Activated CD8-positive, alpha-beta memory T cell treated with anti-CD3 and anti-CD28 coated beads for 4 hours (primary cell): Measurements from ENCODE around the gene AZIN2.
"Not testable (repeated sequence)": the region's sequence is repeated elsewhere in the genome, so short reads cannot be mapped to it uniquely, and the experiment has no call there.

Experiments
- DNase-seq, 2 donors: peaks; one replicate each; pipeline ENCODE4 v3.0.0-alpha.2; 2020; ENCODE audit warnings: low read depth in 2 of 2

AZIN2 gene

DNA sequence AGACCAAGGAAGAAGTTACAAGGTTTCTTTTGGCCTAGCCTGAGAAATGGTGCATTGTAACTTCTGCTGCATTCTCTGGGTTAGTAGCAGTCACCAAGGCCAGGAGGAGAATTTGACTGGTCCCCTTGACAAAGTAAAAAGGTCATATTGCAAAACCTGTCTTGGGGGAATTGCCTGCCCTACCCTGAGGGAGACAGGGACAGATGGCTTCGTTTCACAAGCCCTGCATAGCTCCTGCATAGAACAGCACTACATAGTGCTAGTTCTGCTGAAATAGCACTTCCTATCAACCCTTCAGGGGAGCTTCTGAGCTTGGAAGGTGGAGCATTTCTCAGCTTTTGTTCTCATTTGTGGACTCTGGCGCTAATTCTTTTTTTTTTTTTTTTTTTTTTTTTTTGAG lies 23.9 kb upstream of the AZIN2 start:
- DNase-seq: no peak

DNA sequence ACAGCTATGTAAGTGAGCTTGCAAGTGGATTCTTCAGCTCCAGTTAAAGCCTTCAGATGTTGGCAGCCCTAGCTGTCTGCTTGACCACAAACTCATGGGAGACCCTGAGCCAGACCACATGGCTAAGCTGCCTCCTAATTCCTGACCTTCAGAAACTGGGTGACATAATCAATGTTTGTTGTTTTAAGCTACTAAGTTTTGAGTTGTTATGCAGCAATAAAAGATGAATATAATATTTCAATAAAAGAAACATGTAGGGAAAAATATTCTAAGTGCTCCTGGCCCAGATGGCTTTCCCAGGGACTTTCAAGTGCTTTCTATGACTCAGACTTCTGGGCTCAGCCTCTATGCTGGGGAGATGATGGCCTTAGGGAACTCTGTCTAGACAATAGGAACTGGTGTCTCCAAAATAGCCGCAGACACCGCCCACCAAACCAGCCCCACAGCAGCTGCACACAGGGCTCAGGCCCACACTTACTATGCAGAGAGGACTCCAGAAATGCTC lies 20.3 kb upstream of the AZIN2 start:
- DNase-seq: no peak

DNA sequence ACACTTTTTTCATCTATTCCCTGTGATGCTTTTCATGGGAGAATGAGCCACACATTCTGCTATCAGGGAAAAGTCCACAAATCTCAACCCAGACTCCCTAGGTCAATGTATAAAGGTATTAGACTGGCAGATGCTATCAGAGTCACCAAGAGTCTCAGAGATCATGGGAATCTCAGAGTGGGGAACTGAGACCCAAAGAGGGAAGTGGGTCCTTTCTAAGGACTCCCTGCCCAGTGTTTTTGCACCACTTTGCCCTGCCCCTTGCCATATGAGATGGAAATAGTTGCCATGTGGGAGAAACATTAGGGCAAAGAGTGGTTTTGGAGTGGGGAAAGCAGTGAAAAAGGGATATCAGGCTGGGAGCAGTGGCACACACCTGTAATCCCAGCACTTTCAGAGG lies 19.1 kb upstream of the AZIN2 start:
- DNase-seq: no peak

DNA sequence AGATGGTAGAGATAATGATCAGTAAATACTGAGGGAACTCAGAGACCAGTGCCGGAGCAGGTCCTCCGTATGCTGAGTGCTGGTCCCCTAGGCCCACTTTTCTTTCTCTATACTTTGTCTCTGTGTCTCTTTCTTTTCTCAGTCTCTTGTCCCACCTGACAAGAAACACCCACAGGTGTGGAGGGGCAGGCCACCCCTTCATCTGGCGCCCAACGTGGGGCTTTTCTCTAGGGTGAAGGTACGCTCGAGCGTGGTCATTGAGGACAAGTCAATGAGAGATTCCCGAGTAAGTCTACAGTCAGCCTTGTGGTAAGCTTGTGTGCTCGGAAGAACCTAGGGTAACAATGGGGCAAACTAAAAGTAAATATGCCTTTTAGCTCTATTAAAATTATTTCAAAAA lies 16.7 kb upstream of the AZIN2 start:
- not testable (repeated sequence) for DNase-seq

DNA sequence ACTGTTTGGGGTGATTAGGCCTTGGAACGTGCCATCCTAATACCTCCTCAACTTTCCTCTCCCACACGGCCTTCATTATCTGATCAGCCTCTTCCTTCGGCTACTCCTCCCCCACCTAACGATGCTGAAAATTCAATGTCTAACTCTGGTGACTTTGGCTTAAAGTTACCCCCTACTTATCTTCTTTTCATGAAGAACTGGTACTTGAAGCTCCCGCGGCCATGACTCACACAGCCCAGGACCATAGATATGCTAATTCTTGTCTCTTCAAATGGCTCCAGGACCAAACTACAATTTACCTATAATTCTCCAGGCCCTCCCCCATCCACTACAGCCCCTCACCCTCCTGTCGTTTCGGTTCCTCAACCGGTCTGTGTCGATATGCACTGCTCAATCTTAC lies 15.7 kb upstream of the AZIN2 start:
- no peak for DNase-seq

DNA sequence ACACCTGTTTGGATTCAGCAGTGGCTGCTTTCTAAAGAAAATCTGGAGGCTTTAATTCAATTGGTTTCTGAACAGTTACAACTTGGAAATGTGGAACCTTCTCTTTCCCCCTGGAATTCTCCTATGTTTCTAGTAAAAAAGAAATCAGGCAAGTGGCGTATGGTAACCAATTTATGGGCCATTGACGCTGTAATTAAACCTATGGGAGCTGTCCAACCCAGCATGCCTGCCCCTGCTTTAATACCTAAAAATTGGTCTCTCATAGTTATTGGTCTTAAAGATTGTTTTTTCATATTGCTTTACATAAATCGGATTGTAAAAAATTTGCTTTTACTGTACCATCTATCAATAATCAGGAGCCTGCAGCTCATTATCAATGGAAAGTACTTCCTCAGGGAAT lies 14.5 kb upstream of the AZIN2 start:
- not testable (repeated sequence) for DNase-seq

DNA sequence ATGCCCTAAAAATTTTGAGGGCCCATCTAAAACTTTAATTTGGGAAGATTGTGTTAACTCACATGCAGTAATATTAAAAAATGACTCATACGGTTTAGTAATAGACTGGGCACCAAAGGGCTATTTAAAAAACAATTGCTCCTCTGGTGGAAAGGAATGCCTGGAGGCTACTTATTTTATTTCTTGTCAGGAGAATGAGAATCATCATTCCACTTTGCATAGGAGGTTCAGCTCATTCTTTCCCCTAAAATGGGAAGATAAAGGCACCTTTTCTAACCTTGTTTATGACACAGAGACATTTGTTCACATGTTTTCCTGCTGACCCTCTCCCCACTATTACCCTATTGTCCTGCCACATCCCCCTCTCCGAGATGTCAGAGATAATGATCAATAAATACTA lies 12.8 kb upstream of the AZIN2 start:
- not testable (repeated sequence) for DNase-seq

DNA sequence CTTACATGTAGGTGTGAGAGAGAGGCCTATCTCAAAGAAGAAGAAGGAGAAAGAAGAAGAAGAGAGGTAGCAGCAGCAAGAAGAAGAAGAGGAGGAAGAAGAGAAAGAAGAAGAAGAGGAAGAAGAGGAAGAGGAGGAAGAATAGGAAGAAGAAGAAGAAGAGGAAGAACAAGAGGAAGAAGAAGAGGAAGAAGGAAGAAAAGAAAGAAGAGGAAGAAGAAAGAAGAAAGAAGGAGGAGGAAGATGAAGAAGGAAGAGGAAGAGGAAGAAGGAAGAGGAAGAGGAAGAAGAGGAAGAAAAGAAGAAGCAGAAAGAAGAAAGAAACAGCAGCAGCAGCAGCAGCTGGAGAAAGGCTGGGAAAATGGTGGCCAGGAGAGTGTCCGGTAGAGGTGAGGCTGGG lies 10.3 kb upstream of the AZIN2 start:
- no peak for DNase-seq

DNA sequence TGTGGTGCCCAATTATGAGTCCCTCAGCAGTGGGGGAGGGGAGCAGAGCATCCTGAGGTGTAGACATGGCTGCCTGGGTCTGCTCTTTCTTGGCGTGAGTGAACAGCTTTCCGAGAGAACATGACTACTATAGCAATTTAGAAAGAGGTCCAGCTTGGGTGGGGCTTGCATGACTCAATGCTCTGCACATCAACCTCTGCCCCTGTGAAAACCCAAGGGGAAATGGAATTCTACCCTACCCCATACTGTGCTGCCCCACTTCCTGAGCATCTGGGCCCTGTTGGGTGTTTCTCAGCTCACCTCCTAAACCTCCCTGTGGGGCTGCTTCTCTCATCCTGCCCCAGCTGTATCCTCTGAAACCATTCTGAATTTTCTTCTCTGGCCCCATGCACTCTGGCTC lies 8.2 kb upstream of the AZIN2 start:
- no peak for DNase-seq

DNA sequence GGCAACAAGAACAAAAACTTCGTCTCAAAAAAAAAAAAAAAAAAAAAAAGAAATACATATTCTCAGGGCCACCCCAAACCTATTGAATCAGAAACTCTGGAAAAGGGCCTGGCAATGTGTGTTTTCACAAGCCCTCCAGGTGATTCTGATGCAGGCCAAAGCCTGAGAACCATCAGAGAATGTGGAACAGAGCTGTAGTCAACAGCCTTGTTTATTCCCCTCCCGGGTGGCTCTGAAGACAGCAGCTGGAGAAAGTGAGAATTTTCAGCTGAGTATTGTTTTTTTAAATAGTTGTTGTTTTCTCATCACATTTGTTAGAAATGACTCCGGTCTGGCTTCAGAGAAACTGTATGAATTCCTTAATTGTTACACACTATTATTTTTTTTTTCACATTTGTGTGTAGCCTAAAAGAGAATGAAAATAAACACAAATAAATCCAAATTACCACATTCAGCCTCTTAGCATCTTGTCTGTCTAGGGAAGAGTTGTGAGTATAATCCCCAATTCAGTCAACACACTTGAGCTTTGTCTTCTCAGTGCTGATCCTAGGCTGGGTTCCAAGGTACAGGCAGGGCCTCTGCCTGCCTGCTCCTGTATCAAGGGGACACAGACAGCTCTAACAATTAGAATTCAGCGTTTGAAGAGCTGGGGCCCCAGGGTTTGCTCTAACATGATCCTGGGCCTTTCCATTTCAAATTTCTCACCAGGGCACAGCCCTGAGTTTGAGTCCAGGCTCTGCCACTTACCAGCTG lies 6.6 kb upstream of the AZIN2 start:
- no peak for DNase-seq

DNA sequence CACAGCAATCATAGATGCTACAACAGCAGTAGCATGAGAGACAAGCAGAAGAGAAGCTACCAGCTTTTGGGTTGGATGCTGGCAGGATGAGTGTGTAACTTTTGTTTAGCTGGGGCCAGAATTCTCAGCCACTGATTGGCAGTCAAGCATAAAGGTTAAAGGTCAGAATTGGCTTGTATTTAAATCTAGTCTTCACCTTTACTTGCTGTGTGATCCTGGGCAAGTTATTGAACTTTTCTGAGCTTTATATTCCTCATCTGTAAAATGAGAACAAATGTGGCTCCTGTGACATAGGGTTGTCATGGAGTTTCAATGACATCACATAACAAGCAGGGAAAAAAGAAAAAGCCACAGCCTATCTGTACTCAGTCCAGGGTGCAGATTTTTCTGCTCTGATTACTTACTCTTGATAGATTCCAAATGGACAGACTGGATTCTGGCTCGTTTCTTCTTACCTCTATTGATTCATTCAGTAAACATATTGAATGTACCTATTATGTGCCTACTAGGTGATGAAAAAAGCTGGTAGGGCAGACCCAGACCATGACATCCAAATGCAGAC lies 2.8 kb upstream of the AZIN2 start:
- no peak for DNase-seq

DNA sequence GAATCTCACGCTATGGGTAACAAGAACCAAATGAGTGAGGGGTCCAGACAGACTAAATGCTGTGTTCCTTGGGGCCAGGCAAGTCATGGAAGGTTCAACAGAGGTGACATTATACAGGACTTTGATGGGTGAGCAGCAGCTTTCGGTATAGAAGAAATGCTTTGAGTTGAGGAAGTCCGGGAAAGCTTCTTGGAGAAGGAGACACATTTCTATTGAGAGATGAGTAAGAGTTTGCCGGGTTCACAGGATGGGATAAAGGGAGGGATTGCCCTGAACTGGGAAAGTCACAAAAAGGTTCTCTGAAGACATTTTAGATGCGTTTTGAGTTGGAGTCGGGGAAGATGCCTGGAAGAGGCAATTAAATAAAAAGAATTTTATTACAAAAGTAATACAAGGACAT lies 580 bp upstream of the AZIN2 start:
- no peak for DNase-seq

DNA sequence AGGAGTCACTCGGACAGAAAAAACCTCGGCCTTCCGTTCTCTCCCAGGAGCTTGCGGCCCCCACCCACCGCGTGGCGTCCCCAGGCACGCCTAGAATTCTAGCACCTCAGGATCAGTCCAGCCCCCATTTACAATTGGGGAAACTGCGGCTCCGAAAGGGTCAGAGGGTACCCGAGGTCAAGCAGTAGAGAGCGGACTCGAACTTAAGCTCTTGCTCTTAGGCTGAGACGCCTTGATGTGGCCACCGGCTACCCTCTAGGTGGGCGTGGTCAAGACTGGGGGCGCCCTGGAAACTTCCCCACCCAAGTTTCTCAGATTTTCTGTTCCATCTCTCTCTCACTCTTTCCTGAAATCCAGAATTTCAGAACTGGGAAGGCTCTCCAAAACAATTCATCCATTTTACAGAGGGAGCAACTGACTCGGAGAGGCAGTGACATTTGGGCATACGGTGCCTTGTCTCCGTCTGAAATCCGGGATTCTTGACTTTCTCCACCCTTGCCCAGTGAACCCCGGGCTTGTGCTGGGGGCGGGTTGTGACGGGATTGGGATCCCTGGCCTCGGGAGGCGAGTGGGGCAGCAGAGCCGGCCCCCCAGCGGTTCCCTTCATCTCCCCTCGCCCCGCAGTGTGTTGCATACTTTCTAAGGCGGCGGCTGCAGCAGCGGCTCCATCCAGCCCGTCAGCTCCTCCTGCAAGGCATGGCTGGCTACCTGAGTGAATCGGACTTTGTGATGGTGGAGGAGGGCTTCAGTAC lies 777 bp downstream of the AZIN2 start:
- DNase-seq: no peak

DNA sequence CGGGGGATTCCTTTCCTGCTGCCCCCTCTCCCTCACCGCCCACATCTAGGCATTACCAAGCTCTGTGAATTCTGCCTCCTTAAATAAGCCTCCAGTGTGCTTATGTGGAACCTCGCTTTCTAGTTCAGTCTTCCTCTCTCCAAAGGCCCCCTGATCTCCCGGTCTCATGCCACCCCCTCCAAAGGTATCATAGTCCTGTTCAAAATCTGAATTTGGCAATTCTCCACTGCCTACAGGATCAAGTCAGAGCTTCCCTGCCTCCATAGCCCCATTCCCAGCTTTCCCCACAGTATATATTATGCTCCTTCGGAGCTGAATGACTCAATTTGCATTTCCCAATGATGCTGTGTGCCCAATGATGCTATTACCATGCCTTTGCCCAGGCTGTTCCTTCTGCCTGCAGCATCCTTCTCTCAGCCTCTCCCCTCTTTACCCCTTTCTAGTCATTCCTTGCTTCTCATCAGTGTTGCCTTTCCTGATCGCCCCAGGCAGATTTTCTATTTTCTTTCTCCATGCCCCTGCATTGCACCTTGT lies 1.7 kb downstream of the AZIN2 start:
- DNase-seq: no peak

DNA sequence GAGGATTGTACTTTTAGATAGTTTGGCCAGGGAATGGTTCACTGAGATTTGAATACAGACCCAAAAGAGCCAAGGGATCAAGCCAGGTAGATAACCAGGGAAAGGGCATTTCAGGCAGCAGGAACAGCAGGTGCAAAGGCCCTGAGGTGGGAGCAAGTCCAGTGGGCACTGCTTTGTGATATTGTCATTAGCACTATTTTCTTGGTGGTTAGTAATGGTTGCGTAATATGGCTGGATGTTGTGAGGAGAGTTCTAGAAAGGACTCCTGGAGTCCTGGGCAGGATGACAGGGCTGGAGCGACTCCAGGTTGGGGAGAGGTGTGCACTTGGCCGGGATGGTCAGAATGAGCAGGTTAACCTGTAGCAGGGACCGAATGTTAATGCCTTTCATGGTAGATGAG lies 4.4 kb downstream of the AZIN2 start:
- no peak for DNase-seq

DNA sequence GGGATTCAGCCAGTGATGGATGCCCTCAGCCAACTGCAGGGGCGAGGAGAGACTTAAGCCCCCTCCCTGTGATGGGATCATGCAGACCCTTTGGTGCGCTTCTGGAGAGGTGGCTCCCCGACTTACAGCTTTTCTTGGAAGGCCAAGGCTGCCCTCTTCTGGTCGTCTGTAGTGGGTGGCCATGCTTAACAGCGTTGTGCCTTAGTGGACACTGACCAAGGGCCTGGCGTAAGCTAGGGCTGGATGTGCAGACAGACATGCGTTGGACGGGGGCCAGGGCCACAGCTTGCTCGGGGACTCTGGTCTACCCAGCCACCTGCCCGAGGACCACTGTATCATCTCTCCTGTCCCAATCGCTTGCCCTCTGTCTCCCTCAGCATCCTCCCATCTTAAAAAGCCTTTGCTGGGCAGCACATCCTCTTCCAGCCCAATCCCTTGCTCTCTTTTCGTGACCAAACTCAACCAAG lies 5.5 kb downstream of the AZIN2 start:
- DNase-seq: no peak

DNA sequence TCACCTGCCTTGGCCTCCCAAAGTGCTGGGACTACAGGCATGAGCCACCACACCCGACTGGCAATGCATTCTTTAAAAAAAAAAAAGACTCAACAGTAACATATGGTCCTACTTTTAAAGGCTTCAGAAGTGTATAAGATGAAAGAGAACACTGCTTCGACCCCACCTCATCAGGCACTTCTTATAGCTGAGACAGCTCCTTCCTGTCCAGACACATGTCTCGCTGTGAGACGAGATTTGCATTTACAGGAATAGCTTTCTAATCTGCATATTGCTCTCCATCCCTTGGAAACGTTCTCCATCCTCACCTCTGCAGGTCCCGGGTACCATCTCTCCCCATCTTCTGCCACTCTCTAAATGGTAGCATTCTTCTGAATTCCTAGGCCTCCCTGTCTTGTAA lies 6.7 kb downstream of the AZIN2 start:
- no peak for DNase-seq

DNA sequence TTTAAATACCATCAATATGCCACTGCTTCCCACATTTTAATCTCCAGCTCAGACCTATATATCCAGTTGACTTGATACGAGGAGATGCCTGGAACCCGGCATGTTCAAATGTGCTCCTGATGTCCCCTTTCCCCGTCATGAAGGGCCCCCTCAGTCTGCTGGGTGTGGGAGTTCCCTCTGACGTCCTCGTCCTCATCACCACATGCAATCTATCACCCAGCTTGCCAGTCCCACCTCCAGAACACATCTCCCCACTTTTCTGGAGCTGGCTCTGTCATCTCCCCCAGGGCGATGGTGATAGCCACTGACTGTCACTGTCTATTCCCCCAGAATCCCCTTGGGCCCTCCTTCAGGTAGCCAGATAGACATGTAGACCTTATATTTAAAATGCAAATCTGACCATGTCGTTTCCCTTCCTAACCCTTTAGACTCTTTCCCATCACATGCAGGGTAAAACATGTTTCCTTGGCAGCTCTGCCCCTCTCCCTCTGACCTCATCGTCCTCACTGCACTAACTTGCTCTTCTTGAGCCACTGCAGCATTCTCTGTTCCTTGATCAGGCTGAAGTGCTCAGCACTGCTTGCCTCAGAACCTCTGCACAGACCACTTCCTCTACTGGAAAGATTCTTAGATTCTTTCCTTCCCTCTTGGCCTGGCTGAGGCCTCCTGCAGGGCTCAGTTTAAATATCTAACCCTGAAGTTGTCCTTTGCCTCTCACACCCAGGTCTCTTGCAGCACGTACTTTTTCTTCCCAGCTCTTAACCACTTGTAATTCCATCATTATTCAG lies 7.4 kb downstream of the AZIN2 start:
- no peak for DNase-seq

DNA sequence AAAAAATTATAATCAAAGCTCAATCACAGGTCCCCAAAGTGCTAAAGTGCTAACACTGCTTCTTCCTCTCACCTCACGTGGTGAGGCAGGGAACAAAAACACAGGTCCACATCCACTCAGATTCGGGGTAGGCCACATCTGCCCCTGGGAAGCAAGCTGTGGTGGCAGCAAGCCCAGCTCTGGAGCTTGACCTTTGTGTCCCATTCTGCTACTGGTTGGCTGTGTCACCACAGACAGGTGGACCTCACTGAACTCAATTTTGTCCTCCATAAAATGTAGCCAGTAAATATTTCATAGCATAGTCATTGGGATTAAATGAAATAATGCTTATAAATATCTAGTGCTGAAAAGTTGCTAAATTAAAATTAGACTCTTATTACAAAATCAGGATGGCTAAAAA lies 8.5 kb downstream of the AZIN2 start:
- no peak for DNase-seq

DNA sequence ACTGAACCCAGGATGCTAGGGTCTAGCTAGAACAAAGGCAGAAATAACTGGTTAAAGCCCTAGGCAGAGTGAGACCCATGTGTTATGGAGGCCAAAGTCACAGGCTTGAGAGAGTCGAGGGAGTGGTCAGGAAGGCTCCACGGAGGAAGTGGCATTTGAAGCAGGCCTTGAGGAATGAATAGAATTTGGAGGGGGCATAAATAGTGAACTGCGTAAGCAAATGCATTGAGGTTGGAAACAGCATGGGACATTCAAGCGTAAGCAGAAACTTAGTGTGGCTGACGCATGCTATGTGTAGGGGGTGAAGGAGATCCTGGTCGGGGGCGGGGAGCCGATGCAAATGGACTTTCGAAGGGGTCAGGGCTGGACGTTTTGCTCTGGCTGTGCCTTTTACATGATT lies 11.5 kb downstream of the AZIN2 start:
- no peak for DNase-seq

DNA sequence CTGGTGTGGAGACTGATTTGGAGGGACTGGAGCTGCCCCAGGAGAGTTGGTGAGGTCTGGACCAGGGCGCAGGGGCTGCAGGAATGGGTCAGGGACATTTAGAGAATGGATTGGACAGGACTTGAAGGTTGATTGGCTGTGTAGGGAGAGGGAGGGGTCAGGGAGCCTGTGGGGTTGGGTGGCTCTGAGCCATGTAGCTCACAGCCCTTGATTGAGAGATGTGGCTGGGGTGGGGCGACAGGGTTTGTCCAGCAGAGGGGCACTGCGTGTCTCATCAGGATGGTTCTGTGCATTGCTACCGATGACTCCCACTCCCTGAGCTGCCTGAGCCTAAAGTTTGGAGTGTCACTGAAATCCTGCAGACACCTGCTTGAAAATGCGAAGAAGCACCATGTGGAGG lies 12.1 kb downstream of the AZIN2 start:
- DNase-seq: no peak

DNA sequence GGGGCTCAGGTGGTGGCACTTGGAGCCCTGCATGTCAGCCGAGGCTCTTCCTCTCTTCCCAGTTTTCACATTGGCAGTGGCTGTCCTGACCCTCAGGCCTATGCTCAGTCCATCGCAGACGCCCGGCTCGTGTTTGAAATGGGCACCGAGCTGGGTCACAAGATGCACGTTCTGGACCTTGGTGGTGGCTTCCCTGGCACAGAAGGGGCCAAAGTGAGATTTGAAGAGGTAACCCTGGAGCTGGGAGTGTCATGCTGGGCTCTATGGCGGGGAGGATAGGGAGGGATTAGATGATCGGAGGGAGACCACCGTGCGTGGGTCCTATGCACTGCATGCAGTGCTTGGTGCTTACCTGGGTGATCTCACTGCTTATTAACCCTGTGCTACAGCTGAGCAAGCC lies 13.5 kb downstream of the AZIN2 start:
- no peak for DNase-seq
